DOHH2 (cell line): ENCODE data around the gene ZNF24.

Experiments
- H3F3A ChIP-seq: fragments of 200-600 bp; sonication (generic), shearing (Covaris generic); 2 replicates; pipeline ENCODE4 v1.6.0; 2016; ENCODE audit warnings: antibody characterized with exemption, mild to moderate bottlenecking; ENCODE audit not compliant: control insufficient read depth, insufficient read depth
- H3K27ac ChIP-seq: fragments of 200-600 bp; sonication (generic); 2 replicates; pipeline ENCODE4 v1.5.1; 2014; ENCODE audit warnings: low read depth, mild to moderate bottlenecking, low read length, moderate library complexity
- H3K27me3 ChIP-seq: fragments of 200-600 bp; sonication (generic); 2 replicates; pipeline ENCODE4 v1.6.1; 2014; ENCODE audit warnings: mild to moderate bottlenecking, low read length, mixed read lengths; ENCODE audit not compliant: control insufficient read depth
- H3K36me3 ChIP-seq: fragments of 200-600 bp; sonication (generic); 2 replicates; pipeline ENCODE4 v1.6.1; 2014; ENCODE audit warnings: mild to moderate bottlenecking, low read length, moderate library complexity, mixed read lengths; ENCODE audit not compliant: control insufficient read depth
- H3K4me1 ChIP-seq: fragments of 200-600 bp; sonication (generic); 2 replicates; pipeline ENCODE4 v1.6.1; 2014; ENCODE audit warnings: mild to moderate bottlenecking, low read length, mixed read lengths; ENCODE audit not compliant: control insufficient read depth
- H3K4me2 ChIP-seq: fragments of 200-600 bp; sonication (generic); 2 replicates; pipeline ENCODE4 v1.6.0; 2014; ENCODE audit warnings: mild to moderate bottlenecking, low read length, moderate library complexity
- H3K4me3 ChIP-seq: fragments of 200-600 bp; sonication (generic); 2 replicates; pipeline ENCODE4 v1.5.1; 2014; ENCODE audit warnings: mild to moderate bottlenecking, low read length, mixed read lengths
- H3K79me2 ChIP-seq: fragments of 200-600 bp; sonication (generic); 2 replicates; pipeline ENCODE4 v1.6.1; 2014; ENCODE audit warnings: mild to moderate bottlenecking, low read length, mixed read lengths; ENCODE audit not compliant: control insufficient read depth
- H3K9me2 ChIP-seq: fragments of 200-600 bp; sonication (generic); replicated peaks from 2 replicates; pipeline ENCODE4 v1.6.1; 2014; ENCODE audit warnings: mild to moderate bottlenecking, low read length, mixed read lengths; ENCODE audit not compliant: control insufficient read depth
- H3K9me3 ChIP-seq: fragments of 200-600 bp; sonication (generic); 2 replicates; pipeline ENCODE4 v1.6.1; 2014; ENCODE audit warnings: antibody characterized with exemption, low read length, mixed read lengths; ENCODE audit not compliant: control insufficient read depth, insufficient read depth
- H4K20me1 ChIP-seq: fragments of 200-600 bp; sonication (generic); 2 replicates; pipeline ENCODE4 v1.6.0; 2014; ENCODE audit warnings: low read depth, mild to moderate bottlenecking, antibody characterized with exemption, low read length, moderate library complexity; ENCODE audit not compliant: control insufficient read depth, insufficient read depth
- EZH2phosphoT487 ChIP-seq: fragments of 200-600 bp; sonication (generic); IDR thresholded peaks from 2 replicates; pipeline ENCODE4 v1.6.1; 2017; ENCODE audit warnings: borderline replicate concordance, mild to moderate bottlenecking, antibody characterized with exemption, low read length, moderate library complexity, mixed read lengths
- TF ChIP-seq, protein P1 (sequence below): fragments of 200-600 bp; sonication (generic); IDR thresholded peaks from one replicate; pipeline ENCODE4 v1.5.1; 2014; ENCODE audit warnings: antibody characterized with exemption, mild to moderate bottlenecking, low read depth, low read length; ENCODE audit not compliant: poor library complexity, severe bottlenecking

ZNF24 gene

DNA sequence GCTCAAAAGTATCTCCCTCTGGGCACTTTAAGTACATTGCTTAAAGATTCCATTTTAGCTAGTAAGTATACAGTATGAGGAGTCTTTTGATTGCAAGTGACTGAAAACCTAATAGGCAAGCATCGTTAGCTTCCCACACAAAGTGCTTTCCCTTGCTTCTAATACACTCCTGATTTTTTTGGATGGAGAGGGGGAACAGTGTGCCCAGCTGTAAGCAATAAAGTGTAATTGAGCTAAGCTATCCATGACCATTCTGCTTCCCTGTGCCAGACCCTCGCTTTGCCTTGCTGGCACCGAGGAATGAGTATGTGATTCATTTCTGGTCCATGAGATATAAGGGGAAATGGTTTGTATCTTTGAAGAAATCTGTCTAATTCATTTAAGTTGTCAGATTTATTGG, 3.8 kb upstream of the ZNF24 start:
- Histone ChIP-seq H3K36me3 (peaks cover 11% of the 10 kb centered on the region), H3K9me2 (no peaks in the 10 kb centered on the region), H3K27me3 (no peaks in the 10 kb centered on the region), H3K9me3 (peaks cover 15% of the 10 kb centered on the region), H3K4me2 (no peak overlapping the region), H3K27ac (no peak overlapping the region), H3F3A (no peaks in the 10 kb centered on the region), H3K79me2 (peaks cover 19% of the 10 kb centered on the region), H3K4me1 (peaks cover 24% of the 10 kb centered on the region), H3K4me3 (no peak overlapping the region), H4K20me1 (peaks cover 7% of the 10 kb centered on the region)
- TF ChIP-seq, protein P1, sequence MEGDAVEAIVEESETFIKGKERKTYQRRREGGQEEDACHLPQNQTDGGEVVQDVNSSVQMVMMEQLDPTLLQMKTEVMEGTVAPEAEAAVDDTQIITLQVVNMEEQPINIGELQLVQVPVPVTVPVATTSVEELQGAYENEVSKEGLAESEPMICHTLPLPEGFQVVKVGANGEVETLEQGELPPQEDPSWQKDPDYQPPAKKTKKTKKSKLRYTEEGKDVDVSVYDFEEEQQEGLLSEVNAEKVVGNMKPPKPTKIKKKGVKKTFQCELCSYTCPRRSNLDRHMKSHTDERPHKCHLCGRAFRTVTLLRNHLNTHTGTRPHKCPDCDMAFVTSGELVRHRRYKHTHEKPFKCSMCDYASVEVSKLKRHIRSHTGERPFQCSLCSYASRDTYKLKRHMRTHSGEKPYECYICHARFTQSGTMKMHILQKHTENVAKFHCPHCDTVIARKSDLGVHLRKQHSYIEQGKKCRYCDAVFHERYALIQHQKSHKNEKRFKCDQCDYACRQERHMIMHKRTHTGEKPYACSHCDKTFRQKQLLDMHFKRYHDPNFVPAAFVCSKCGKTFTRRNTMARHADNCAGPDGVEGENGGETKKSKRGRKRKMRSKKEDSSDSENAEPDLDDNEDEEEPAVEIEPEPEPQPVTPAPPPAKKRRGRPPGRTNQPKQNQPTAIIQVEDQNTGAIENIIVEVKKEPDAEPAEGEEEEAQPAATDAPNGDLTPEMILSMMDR: no peak
- TF ChIP-seq EZH2phosphoT487: no peak

DNA sequence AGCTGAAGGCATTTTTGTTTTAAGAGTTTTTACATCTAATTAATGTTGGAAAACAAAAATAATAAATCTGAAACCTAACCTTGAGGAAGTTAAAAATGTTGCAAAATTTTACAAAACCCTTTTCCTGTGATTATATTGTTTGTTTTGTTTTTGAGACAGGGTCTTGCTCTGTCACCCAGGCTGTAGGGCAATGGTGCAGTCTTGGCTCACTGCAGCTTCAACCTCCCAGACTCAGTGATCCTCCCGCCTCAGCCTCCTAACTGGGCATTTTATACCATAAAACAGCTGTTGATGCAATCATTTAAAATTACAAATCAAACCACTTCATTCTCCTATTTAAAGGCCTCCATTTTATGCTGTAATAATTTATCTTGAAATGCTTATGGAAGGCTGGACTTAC, 1.7 kb upstream of the ZNF24 start:
- Histone ChIP-seq H3K4me3 (peak overlapping the region; percentile 89), H3K36me3 (peaks cover 28% of the 10 kb centered on the region), H3K9me2 (no peaks in the 10 kb centered on the region), H3K4me1 (peaks cover 29% of the 10 kb centered on the region), H4K20me1 (peaks cover 13% of the 10 kb centered on the region), H3K27me3 (no peaks in the 10 kb centered on the region), H3K9me3 (no peaks in the 10 kb centered on the region), H3K27ac (0 out of 2 replicates have a peak overlapping the region, but pooled peaks have one; percentile 3), H3K79me2 (peaks cover 40% of the 10 kb centered on the region), H3K4me2 (peak overlapping the region; percentile 83), H3F3A (no peaks in the 10 kb centered on the region)
- TF ChIP-seq EZH2phosphoT487: no peak
- TF ChIP-seq, protein P1: no peak

- 0 out of 2 replicates have a peak overlapping the region, but pooled peaks have one; percentile 3 for H3K27ac ChIP-seq
- H3K4me3 ChIP-seq: peak overlapping the region; percentile 89
- peaks cover 13% of the 10 kb centered on the region for H4K20me1 ChIP-seq
- no peaks in the 10 kb centered on the region for H3K9me2 ChIP-seq
- peaks cover 44% of the 10 kb centered on the region for H3K79me2 ChIP-seq
- H3F3A ChIP-seq: no peaks in the 10 kb centered on the region
- H3K4me2 ChIP-seq: peak overlapping the region; percentile 83
- H3K36me3 ChIP-seq: peaks cover 33% of the 10 kb centered on the region
- H3K27me3 ChIP-seq: no peaks in the 10 kb centered on the region
- H3K9me3 ChIP-seq: no peaks in the 10 kb centered on the region
- no peak for TF ChIP-seq EZH2phosphoT487
- TF ChIP-seq, protein P1: no peak
- peaks cover 29% of the 10 kb centered on the region for H3K4me1 ChIP-seq
Measured at GRCh38 chr18:35345460-35345921, 1.3 kb upstream of the ZNF24 start.
